SHP77 (cell line): ENCODE data around the gene TMEM61.
"Not testable (repeated sequence)": the region's sequence is repeated elsewhere in the genome, so short reads cannot be mapped to it uniquely, and the experiment has no call there.

Experiments used
- DNase-seq, 2 experiments: peaks; one replicate each; lab custom pipeline; 2025; lab: John Stamatoyannopoulos, UW

TMEM61 gene

GRCh38 chr1:54962612-54963395 is 17.6 kb upstream of the TMEM61 start:
- DNase-seq = no peak

GRCh38 chr1:54963829-54964228 is 16.6 kb upstream of the TMEM61 start:
- DNase-seq = not testable (repeated sequence)

- peak; percentile 91 to 95 for DNase-seq
Observed at GRCh38 chr1:54965624-54966340, 14.6 kb upstream of the TMEM61 start.

- no peak for DNase-seq
Observed at GRCh38 chr1:54967372-54967771, 13.1 kb upstream of the TMEM61 start.

- DNase-seq = no peak
Observed at GRCh38 chr1:54968551-54968950, 11.9 kb upstream of the TMEM61 start.

GRCh38 chr1:54969879-54970278 is 10.5 kb upstream of the TMEM61 start:
- DNase-seq = no peak

- DNase-seq = no peak
Observed at GRCh38 chr1:54970901-54971300, 9.5 kb upstream of the TMEM61 start.

- no peak for DNase-seq
Observed at GRCh38 chr1:54971317-54971791, 9.1 kb upstream of the TMEM61 start.

- DNase-seq = no peak
Observed at GRCh38 chr1:54972436-54972835, 8.0 kb upstream of the TMEM61 start.

- peak; percentile 41 to 83 for DNase-seq
Observed at GRCh38 chr1:54973205-54973921, 7.1 kb upstream of the TMEM61 start.

- peak; percentile 46 to 63 for DNase-seq
Observed at GRCh38 chr1:54975356-54976108, 4.9 kb upstream of the TMEM61 start.

- DNase-seq = no peak
Observed at GRCh38 chr1:54976747-54977146, 3.7 kb upstream of the TMEM61 start.

- DNase-seq = no peak
Observed at GRCh38 chr1:54977533-54978297, 2.7 kb upstream of the TMEM61 start.

- peak in 1 of 2 experiments; percentile 47 for DNase-seq
Observed at GRCh38 chr1:54978528-54979326, 1.7 kb upstream of the TMEM61 start.

- no peak for DNase-seq
Observed at GRCh38 chr1:54979327-54979891, 1.0 kb upstream of the TMEM61 start.

GRCh38 chr1:54980046-54980527 is 341 bp upstream of the TMEM61 start:
- DNase-seq = no peak

GRCh38 chr1:54981466-54981865 is 1.0 kb downstream of the TMEM61 start:
- no peak for DNase-seq

- DNase-seq = peak; percentile 87 to 91
Observed at GRCh38 chr1:54982739-54983138, 2.3 kb downstream of the TMEM61 start.

- no peak for DNase-seq
Observed at GRCh38 chr1:54984131-54984842, 3.9 kb downstream of the TMEM61 start.
